IMR-90 (cell line): ENCODE results near the gene MYO9A. TPM values are rescaled to one million over a fixed set of nuclear protein-coding genes. Genes with fewer than 3 reads are reported as not detected.

Source experiments
- ATAC-seq: fragments of 200-7000 bp; cut with Tn5 transposase; 2 replicates; pipeline ENCODE4 v1.9.1; 2020; ENCODE audit warnings: low read depth, mild to moderate bottlenecking, moderate library complexity
- BruUV-seq: library from RNA; stranded (reverse); fragments of 400-500 nt; replicated peaks from 2 replicates; lab custom pipeline; 2021; lab: Mats Ljungman, UMichigan
- CTCF ChIA-PET: fragments of 300-600 bp; formaldehyde crosslinking; extraction: SDS; loops from one replicate; lab custom pipeline; 2021; ENCODE audit warnings: antibody characterized with exemption; lab: Yijun Ruan, JAX
- POLR2A ChIA-PET: fragments of 300-600 bp; sonication (Branson Sonifier 250); formaldehyde crosslinking; loops from one replicate; lab custom pipeline; 2022; ENCODE audit warnings: antibody characterized with exemption; ENCODE audit not compliant: unreplicated experiment; lab: Charles Lee
- DNase-seq: peaks from one replicate; pipeline ENCODE4 v3.0.0; 2013
- H2AFZ ChIP-seq: replicated peaks from 2 replicates; pipeline ENCODE3; 2013; ENCODE audit warnings: low read length, mild to moderate bottlenecking; ENCODE audit not compliant: poor library complexity
- H2AK5ac ChIP-seq: 2 replicates; pipeline ENCODE4 v1.6.1; 2013; ENCODE audit warnings: low read depth, low read length, inconsistent platforms
- H2AK9ac ChIP-seq: replicated peaks from 2 replicates; pipeline ENCODE3; 2013; ENCODE audit warnings: mild to moderate bottlenecking, low read depth, low read length, moderate library complexity; ENCODE audit not compliant: poor library complexity
- H2BK120ac ChIP-seq: 2 replicates; pipeline ENCODE4 v1.6.1; 2013; ENCODE audit warnings: low read depth, low read length, inconsistent platforms
- H2BK15ac ChIP-seq: 3 replicates; pipeline ENCODE4 v1.6.1; 2013; ENCODE audit warnings: low read depth, low read length, inconsistent platforms
- H2BK20ac ChIP-seq: 2 replicates; pipeline ENCODE4 v1.6.1; 2013; ENCODE audit warnings: low read depth, mild to moderate bottlenecking, inconsistent platforms, low read length, moderate library complexity
- H2BK5ac ChIP-seq: 2 replicates; pipeline ENCODE4 v1.6.1; 2013; ENCODE audit warnings: mild to moderate bottlenecking, low read depth, low read length, inconsistent platforms; ENCODE audit not compliant: poor library complexity, severe bottlenecking
- H3K14ac ChIP-seq: replicated peaks from 2 replicates; pipeline ENCODE4 v1.6.1; 2013; ENCODE audit warnings: low read depth, low read length, inconsistent platforms
- H3K18ac ChIP-seq: 2 replicates; pipeline ENCODE4 v1.6.1; 2013; ENCODE audit warnings: low read depth, low read length, control low read depth
- H3K23ac ChIP-seq: 2 replicates; pipeline ENCODE4 v1.6.1; 2013; ENCODE audit warnings: low read depth, low read length, inconsistent platforms
- H3K27ac ChIP-seq: 2 replicates; pipeline ENCODE4 v1.5.1; 2013; ENCODE audit warnings: mild to moderate bottlenecking, control low read depth, low read length; ENCODE audit not compliant: insufficient read depth
- H3K27me3 ChIP-seq: 2 replicates; pipeline ENCODE4 v1.6.1; 2013; ENCODE audit warnings: low read length; ENCODE audit not compliant: control insufficient read depth, insufficient read depth
- H3K36me3 ChIP-seq: 2 replicates; pipeline ENCODE4 v1.6.1; 2013; ENCODE audit warnings: low read length, mixed read lengths; ENCODE audit not compliant: control insufficient read depth, insufficient read depth
- H3K4ac ChIP-seq: 2 replicates; pipeline ENCODE4 v1.6.1; 2013; ENCODE audit warnings: low read depth, low read length, inconsistent platforms
- H3K4me1 ChIP-seq: 2 replicates; pipeline ENCODE4 v1.6.1; 2013; ENCODE audit warnings: low read length, mixed read lengths; ENCODE audit not compliant: control insufficient read depth, insufficient read depth
- H3K4me2 ChIP-seq: 2 replicates; pipeline ENCODE4 v1.6.1; 2013; ENCODE audit warnings: low read depth, mild to moderate bottlenecking, control low read depth, low read length, moderate library complexity
- H3K4me3 ChIP-seq: 2 replicates; pipeline ENCODE4 v1.5.1; 2013; ENCODE audit warnings: low read depth, mild to moderate bottlenecking, control low read depth, low read length, moderate library complexity; ENCODE audit not compliant: insufficient read depth
- H3K56ac ChIP-seq: 2 replicates; pipeline ENCODE4 v1.6.1; 2013; ENCODE audit warnings: low read length, inconsistent platforms; ENCODE audit not compliant: insufficient read depth; ENCODE audit errors: extremely low read depth
- H3K79me1 ChIP-seq, 2 experiments: 2 replicates each; pipeline ENCODE4 v1.6.1; 2013; ENCODE audit warnings: low read length in 2 of 2, inconsistent platforms in 1 of 2, low read depth in 1 of 2
- H3K9ac ChIP-seq: 2 replicates; pipeline ENCODE4 v1.6.1; 2013; ENCODE audit warnings: low read depth, low read length, control low read depth
- H3K9me1 ChIP-seq: 2 replicates; pipeline ENCODE4 v1.6.1; 2013; ENCODE audit warnings: low read length, inconsistent platforms; ENCODE audit not compliant: insufficient read depth
- H3K9me3 ChIP-seq: 2 replicates; pipeline ENCODE4 v1.6.1; 2013; ENCODE audit warnings: low read length; ENCODE audit not compliant: control insufficient read depth, insufficient read depth
- H4K20me1 ChIP-seq: 2 replicates; pipeline ENCODE4 v1.6.1; 2013; ENCODE audit warnings: low read length, inconsistent platforms; ENCODE audit not compliant: insufficient read depth
- H4K5ac ChIP-seq: 2 replicates; pipeline ENCODE4 v1.6.1; 2013; ENCODE audit warnings: mild to moderate bottlenecking, low read depth, low read length, control low read depth
- H4K8ac ChIP-seq, 2 experiments: 2 replicates each; pipeline ENCODE4 v1.6.1; 2013; ENCODE audit warnings: low read depth in 2 of 2, low read length in 2 of 2, control low read depth in 1 of 2, inconsistent platforms in 1 of 2
- H4K91ac ChIP-seq: 2 replicates; pipeline ENCODE4 v1.6.1; 2013; ENCODE audit warnings: low read depth, low read length, inconsistent platforms; ENCODE audit not compliant: insufficient read depth
- BHLHE40 ChIP-seq: fragments of 150-350 bp; IDR thresholded peaks from 2 replicates; pipeline ENCODE4 v1.6.1; 2016; ENCODE audit warnings: mild to moderate bottlenecking, low read depth, low read length
- CEBPB ChIP-seq: IDR thresholded peaks from 2 replicates; pipeline ENCODE4 v1.6.1; 2012; ENCODE audit warnings: low read depth, low read length, improper control_type of control experiment
- CHD1 ChIP-seq: IDR thresholded peaks from 2 replicates; pipeline ENCODE4 v1.6.1; 2012; ENCODE audit warnings: low read depth, low read length, improper control_type of control experiment
- FOS ChIP-seq: fragments of 150-350 bp; IDR thresholded peaks from 2 replicates; pipeline ENCODE4 v1.6.1; 2016; ENCODE audit warnings: low read depth, low read length
- MAZ ChIP-seq: IDR thresholded peaks from 2 replicates; pipeline ENCODE4 v1.6.1; 2012; ENCODE audit warnings: low read depth, mild to moderate bottlenecking, low read length, improper control_type of control experiment, moderate library complexity, borderline replicate concordance
- POLR2A ChIP-seq: IDR thresholded peaks from 2 replicates; pipeline ENCODE4 v1.6.1; 2012; ENCODE audit warnings: mild to moderate bottlenecking, low read depth, low read length
- RAD21 ChIP-seq: IDR thresholded peaks from 2 replicates; pipeline ENCODE4 v1.6.1; 2012; ENCODE audit warnings: low read length, improper control_type of control experiment
- RCOR1 ChIP-seq: IDR thresholded peaks from 2 replicates; pipeline ENCODE4 v1.6.1; 2012; ENCODE audit warnings: mild to moderate bottlenecking, low read length, improper control_type of control experiment; ENCODE audit not compliant: insufficient replicate concordance
- SMC3 ChIP-seq: fragments of 150-350 bp; IDR thresholded peaks from 2 replicates; pipeline ENCODE4 v1.6.1; 2016; ENCODE audit warnings: low read depth, mild to moderate bottlenecking, antibody characterized with exemption, low read length, moderate library complexity
- WGBS, 2 experiments: methylation state at CpG; one replicate each; pipeline versions ENCODE4 v1.1.5 to v1.1.7; 2013; ENCODE audit warnings: missing lambda C conversion rate in 2 of 2; ENCODE audit not compliant: insufficient read length in 1 of 2; ENCODE audit errors: extremely low coverage in 2 of 2; 5-methylcytosine and 5-hydroxymethylcytosine counted together
- dilution Hi-C: fragments of 300-500 bp; cut with HindIII; formaldehyde crosslinking; loops from one replicate; pipeline ENCODE4 v1.14.3; 2018; ENCODE audit warnings: low sequenced_read_pairs; ENCODE audit not compliant: unreplicated experiment
- in situ Hi-C: fragments of 300-500 bp; cut with MboI; formaldehyde crosslinking; loops from 3 replicates; pipeline ENCODE4 v1.14.3; 2019; ENCODE audit warnings: low sequenced_read_pairs, inconsistent platforms, mixed read lengths
- intact Hi-C: fragments of 100-400 bp; cut with micrococcal nuclease; formaldehyde crosslinking; loops from 2 replicates; pipeline ENCODE4 v1.10.0; 2022
- polyA plus RNA-seq, 3 experiments: library from polyadenylated mRNA; depleted of rRNA; stranded (reverse); fragments of >200 nt; gene quantifications; 2 replicates each; pipeline ENCODE4 v1.2.3, GENCODE V29; 2012; ENCODE audit warnings: low replicate concordance in 1 of 3
- total RNA-seq: library from RNA; depleted of rRNA; stranded (reverse); fragments of >200 nt; gene quantifications from 2 replicates; pipeline ENCODE4 v1.2.3, GENCODE V29; 2012
- TF ChIP-seq, protein P1 (sequence below): fragments of 150-350 bp; IDR thresholded peaks from 2 replicates; pipeline ENCODE4 v1.6.1; 2017; ENCODE audit warnings: mild to moderate bottlenecking, antibody characterized with exemption, low read length, low read depth
- TF ChIP-seq, protein P2 (sequence below): conservative IDR thresholded peaks from 2 replicates; pipeline ENCODE4 v1.5.1; 2012; ENCODE audit warnings: mild to moderate bottlenecking, low read depth, low read length, improper control_type of control experiment
- TF ChIP-seq, protein P3 (sequence below): fragments of 150-350 bp; IDR thresholded peaks from 2 replicates; pipeline ENCODE4 v1.6.1; 2016; ENCODE audit warnings: low read depth, mild to moderate bottlenecking, low read length, moderate library complexity, borderline replicate concordance

The MYO9A gene
- total and polyA plus RNA-seq, 2 of the 4 experiments (the other 2 are of a cell fraction): 6.0 to 49.5 TPM

DNA sequence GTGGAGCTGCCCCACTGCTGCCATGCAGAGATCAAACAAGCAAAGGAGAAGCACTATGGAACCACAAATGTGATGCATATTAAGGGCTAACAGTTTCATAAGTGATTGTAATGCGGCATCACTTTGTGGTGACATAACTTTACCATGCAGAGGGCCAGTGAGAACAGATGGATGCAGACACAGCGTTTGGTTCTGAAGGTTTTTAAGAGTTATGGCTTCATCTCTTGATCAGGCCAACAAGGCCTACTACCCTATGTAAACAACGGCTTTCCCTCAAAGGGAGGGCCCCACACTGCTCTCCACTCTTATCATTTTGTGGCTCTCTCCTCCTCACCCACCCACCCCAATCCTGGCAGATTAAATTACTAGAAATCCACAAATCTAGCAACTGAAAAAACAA, 294.1 kb downstream of the MYO9A start:
- Histone ChIP-seq H4K20me1 (no peaks in the 10 kb centered on the region), H2AFZ (no peak overlapping the region), H3K23ac (no peak overlapping the region), H3K14ac (no peak overlapping the region), H3K4me3 (no peak overlapping the region), H2AK5ac (no peak overlapping the region), H2BK15ac (no peak overlapping the region), H4K91ac (no peak overlapping the region), H2AK9ac (no peak overlapping the region), H3K9me3 (peaks cover 31% of the 10 kb centered on the region), H3K4ac (no peak overlapping the region), H3K4me2 (no peak overlapping the region), H4K8ac (no peak overlapping the region), H3K27me3 (no peaks in the 10 kb centered on the region), H3K79me1 (no peaks in the 10 kb centered on the region), H2BK5ac (no peak overlapping the region), H4K5ac (no peak overlapping the region), H3K27ac (no peak overlapping the region), H3K4me1 (0 out of 2 replicates have a peak, but pooled peaks cover 1% of the 10 kb centered on the region), H3K18ac (no peak overlapping the region), H3K36me3 (peaks cover 37% of the 10 kb centered on the region), H2BK20ac (no peak overlapping the region), H3K9ac (no peak overlapping the region), H3K56ac (no peak overlapping the region), H3K9me1 (no peaks in the 10 kb centered on the region; the same call in 1 of the 2 replicates), H2BK120ac (no peak overlapping the region)
- BruUV-seq: no TSS peak
- no peak for TF ChIP-seq MAZ
- TF ChIP-seq POLR2A: no peak
- TF ChIP-seq FOS: no peak
- TF ChIP-seq, protein P1, sequence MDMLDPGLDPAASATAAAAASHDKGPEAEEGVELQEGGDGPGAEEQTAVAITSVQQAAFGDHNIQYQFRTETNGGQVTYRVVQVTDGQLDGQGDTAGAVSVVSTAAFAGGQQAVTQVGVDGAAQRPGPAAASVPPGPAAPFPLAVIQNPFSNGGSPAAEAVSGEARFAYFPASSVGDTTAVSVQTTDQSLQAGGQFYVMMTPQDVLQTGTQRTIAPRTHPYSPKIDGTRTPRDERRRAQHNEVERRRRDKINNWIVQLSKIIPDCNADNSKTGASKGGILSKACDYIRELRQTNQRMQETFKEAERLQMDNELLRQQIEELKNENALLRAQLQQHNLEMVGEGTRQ: no peak
- TF ChIP-seq SMC3: no peak
- TF ChIP-seq, protein P2, sequence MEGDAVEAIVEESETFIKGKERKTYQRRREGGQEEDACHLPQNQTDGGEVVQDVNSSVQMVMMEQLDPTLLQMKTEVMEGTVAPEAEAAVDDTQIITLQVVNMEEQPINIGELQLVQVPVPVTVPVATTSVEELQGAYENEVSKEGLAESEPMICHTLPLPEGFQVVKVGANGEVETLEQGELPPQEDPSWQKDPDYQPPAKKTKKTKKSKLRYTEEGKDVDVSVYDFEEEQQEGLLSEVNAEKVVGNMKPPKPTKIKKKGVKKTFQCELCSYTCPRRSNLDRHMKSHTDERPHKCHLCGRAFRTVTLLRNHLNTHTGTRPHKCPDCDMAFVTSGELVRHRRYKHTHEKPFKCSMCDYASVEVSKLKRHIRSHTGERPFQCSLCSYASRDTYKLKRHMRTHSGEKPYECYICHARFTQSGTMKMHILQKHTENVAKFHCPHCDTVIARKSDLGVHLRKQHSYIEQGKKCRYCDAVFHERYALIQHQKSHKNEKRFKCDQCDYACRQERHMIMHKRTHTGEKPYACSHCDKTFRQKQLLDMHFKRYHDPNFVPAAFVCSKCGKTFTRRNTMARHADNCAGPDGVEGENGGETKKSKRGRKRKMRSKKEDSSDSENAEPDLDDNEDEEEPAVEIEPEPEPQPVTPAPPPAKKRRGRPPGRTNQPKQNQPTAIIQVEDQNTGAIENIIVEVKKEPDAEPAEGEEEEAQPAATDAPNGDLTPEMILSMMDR: no peak
- no peak for TF ChIP-seq BHLHE40
- TF ChIP-seq, protein P3, sequence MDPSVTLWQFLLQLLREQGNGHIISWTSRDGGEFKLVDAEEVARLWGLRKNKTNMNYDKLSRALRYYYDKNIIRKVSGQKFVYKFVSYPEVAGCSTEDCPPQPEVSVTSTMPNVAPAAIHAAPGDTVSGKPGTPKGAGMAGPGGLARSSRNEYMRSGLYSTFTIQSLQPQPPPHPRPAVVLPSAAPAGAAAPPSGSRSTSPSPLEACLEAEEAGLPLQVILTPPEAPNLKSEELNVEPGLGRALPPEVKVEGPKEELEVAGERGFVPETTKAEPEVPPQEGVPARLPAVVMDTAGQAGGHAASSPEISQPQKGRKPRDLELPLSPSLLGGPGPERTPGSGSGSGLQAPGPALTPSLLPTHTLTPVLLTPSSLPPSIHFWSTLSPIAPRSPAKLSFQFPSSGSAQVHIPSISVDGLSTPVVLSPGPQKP: no peak
- no peak for TF ChIP-seq RCOR1
- no peak for TF ChIP-seq CHD1
- TF ChIP-seq RAD21: no peak
- TF ChIP-seq CEBPB: no peak
- ChIA-PET CTCF (no interaction called here), POLR2A (no interaction called here)
- no CpG with 5 or more reads among the region's 3 CpGs for WGBS, 2 experiments
- intact Hi-C loops: no loop called here
- in situ Hi-C loops: no loop called here
- DNase-seq: no peak
- no peak for ATAC-seq
- dilution Hi-C loops: no loop called here
